GM19438 (cell line): Measurements from ENCODE around the gene ZDHHC11B.
A peak's percentile ranks its signal among the peaks of the same experiment; 100 is the strongest.
"Not testable (repeated sequence)": the region's sequence is repeated elsewhere in the genome, so short reads cannot be mapped to it uniquely, and the experiment has no call there.

Source experiments
- ATAC-seq: cut with Tn5 transposase; IDR thresholded peaks from one replicate; pipeline ENCODE4 v1.9.1; 2021; ENCODE audit warnings: low read depth; ENCODE audit not compliant: unreplicated experiment

Gene ZDHHC11B

GRCh38 chr5:727087-727486 is 57.4 kb downstream of the ZDHHC11B start:
- not testable (repeated sequence) for ATAC-seq

- ATAC-seq = not testable (repeated sequence)
Measured at GRCh38 chr5:723865-724264, 60.7 kb downstream of the ZDHHC11B start.

GRCh38 chr5:723309-723708 is 61.2 kb downstream of the ZDHHC11B start:
- ATAC-seq = not testable (repeated sequence)

- not testable (repeated sequence) for ATAC-seq
Measured at GRCh38 chr5:719379-719778, 65.2 kb downstream of the ZDHHC11B start.

- ATAC-seq = no peak
Measured at GRCh38 chr5:717143-717542, 67.4 kb downstream of the ZDHHC11B start.

- not testable (repeated sequence) for ATAC-seq
Measured at GRCh38 chr5:716740-717139, 67.8 kb downstream of the ZDHHC11B start.

- ATAC-seq = not testable (repeated sequence)
Measured at GRCh38 chr5:715636-716035, 68.9 kb downstream of the ZDHHC11B start.

GRCh38 chr5:714215-715118 is 70.1 kb downstream of the ZDHHC11B start:
- ATAC-seq = not testable (repeated sequence)

GRCh38 chr5:713686-714085 is 70.8 kb downstream of the ZDHHC11B start:
- ATAC-seq = not testable (repeated sequence)

- not testable (repeated sequence) for ATAC-seq
Measured at GRCh38 chr5:708848-709517, 75.5 kb downstream of the ZDHHC11B start.

GRCh38 chr5:708374-708773 is 76.2 kb downstream of the ZDHHC11B start:
- ATAC-seq = not testable (repeated sequence)

- ATAC-seq = not testable (repeated sequence)
Measured at GRCh38 chr5:706127-706526, 78.4 kb downstream of the ZDHHC11B start.

GRCh38 chr5:696753-697702 is 87.5 kb downstream of the ZDHHC11B start:
- not testable (repeated sequence) for ATAC-seq

- not testable (repeated sequence) for ATAC-seq
Measured at GRCh38 chr5:696191-696590, 88.3 kb downstream of the ZDHHC11B start.

GRCh38 chr5:695475-695874 is 89.1 kb downstream of the ZDHHC11B start:
- ATAC-seq = not testable (repeated sequence)

- peak; percentile 14 for ATAC-seq
Measured at GRCh38 chr5:694042-694431, 90.5 kb downstream of the ZDHHC11B start.

GRCh38 chr5:693271-694041 is 91.1 kb downstream of the ZDHHC11B start, which contains the start of gene TPPP:
Gene TPPP, minus strand, starts transcription at chr5:693352. Its CDS starts 15,292 bp downstream, at chr5:678060.
- ATAC-seq = peak; percentile 76

- peak; percentile 9 for ATAC-seq
Measured at GRCh38 chr5:692529-693041, 91.9 kb downstream of the ZDHHC11B start.

GRCh38 chr5:691817-692528 is 92.6 kb downstream of the ZDHHC11B start:
- ATAC-seq = no peak
